Neutrophil (primary cell): ENCODE data around the gene FAM3D.

Experiments used
- H3K27ac ChIP-seq: fragments of 200-600 bp; sonication (generic); 2 replicates; pipeline ENCODE4 v1.5.1; 2016; ENCODE audit warnings: mild to moderate bottlenecking, moderate library complexity
- H3K27me3 ChIP-seq: fragments of 200-600 bp; sonication (generic); 2 replicates; pipeline ENCODE4 v1.6.0; 2016; ENCODE audit warnings: mild to moderate bottlenecking
- H3K36me3 ChIP-seq: fragments of 200-600 bp; sonication (generic); 2 replicates; pipeline ENCODE4 v1.5.1; 2017
- H3K4me1 ChIP-seq, 2 experiments: fragments of 200-600 bp in 1 of 2; sonication (generic) in 1 of 2; 1 replicate in 1 of 2; 2 replicates in 1 of 2; pipeline versions ENCODE4 v1.5.1 to v1.6.1; 2013 to 2016; ENCODE audit warnings: low read depth in 1 of 2, low read length in 1 of 2, mild to moderate bottlenecking in 1 of 2, moderate library complexity in 1 of 2; ENCODE audit not compliant: control insufficient read depth in 1 of 2, insufficient read depth in 1 of 2
- H3K4me3 ChIP-seq, 2 experiments: fragments of 200-600 bp in 1 of 2; sonication (generic) in 1 of 2; 1 replicate in 1 of 2; 2 replicates in 1 of 2; pipeline ENCODE4 v1.5.1; 2013 to 2016; ENCODE audit warnings: low read depth in 1 of 2, low read length in 1 of 2, mild to moderate bottlenecking in 1 of 2, moderate library complexity in 1 of 2
- H3K9me3 ChIP-seq: fragments of 200-600 bp; sonication (generic); 2 replicates; pipeline ENCODE4 v1.5.1; 2016
- CTCF ChIP-seq: fragments of 200-600 bp; sonication (generic); IDR thresholded peaks from 2 replicates; pipeline ENCODE4 v1.5.1; 2016; ENCODE audit warnings: antibody characterized with exemption

Gene FAM3D

GRCh38 chr3:58625196-58625824 lies 41.3 kb downstream of the FAM3D start:
- no peak overlapping the region for H3K27ac ChIP-seq
- no peaks in the 10 kb centered on the region for H3K27me3 ChIP-seq
- H3K4me1 ChIP-seq: peaks cover 0 to 3% of the 10 kb centered on the region in 2 experiments
- H3K9me3 ChIP-seq: no peaks in the 10 kb centered on the region
- no peak overlapping the region for H3K4me3 ChIP-seq
- TF ChIP-seq CTCF: no peak
- H3K36me3 ChIP-seq: no peaks in the 10 kb centered on the region

GRCh38 chr3:58624550-58624949 lies 42.0 kb downstream of the FAM3D start:
- Histone ChIP-seq H3K4me3 (no peak overlapping the region), H3K27me3 (no peaks in the 10 kb centered on the region), H3K36me3 (no peaks in the 10 kb centered on the region), H3K27ac (no peak overlapping the region), H3K9me3 (no peaks in the 10 kb centered on the region), H3K4me1 (no peaks in the 10 kb centered on the region)
- no peak for TF ChIP-seq CTCF

- TF ChIP-seq CTCF: no peak
- no peak overlapping the region for H3K27ac ChIP-seq
- H3K4me1 ChIP-seq: no peaks in the 10 kb centered on the region
- H3K9me3 ChIP-seq: no peaks in the 10 kb centered on the region
- no peaks in the 10 kb centered on the region for H3K27me3 ChIP-seq
- no peak overlapping the region for H3K4me3 ChIP-seq
- H3K36me3 ChIP-seq: no peaks in the 10 kb centered on the region
Observed at GRCh38 chr3:58623961-58624360, 42.6 kb downstream of the FAM3D start.

- Histone ChIP-seq H3K36me3 (no peaks in the 10 kb centered on the region), H3K27me3 (no peaks in the 10 kb centered on the region), H3K4me1 (no peaks in the 10 kb centered on the region), H3K9me3 (no peaks in the 10 kb centered on the region), H3K4me3 (no peak overlapping the region), H3K27ac (no peak overlapping the region)
- no peak for TF ChIP-seq CTCF
Observed at GRCh38 chr3:58623478-58623877, 43.1 kb downstream of the FAM3D start.

GRCh38 chr3:58622892-58623291 lies 43.7 kb downstream of the FAM3D start:
- TF ChIP-seq CTCF: no peak
- no peaks in the 10 kb centered on the region for H3K36me3 ChIP-seq
- no peaks in the 10 kb centered on the region for H3K27me3 ChIP-seq
- H3K4me1 ChIP-seq: no peaks in the 10 kb centered on the region
- no peaks in the 10 kb centered on the region for H3K9me3 ChIP-seq
- no peak overlapping the region for H3K4me3 ChIP-seq
- H3K27ac ChIP-seq: no peak overlapping the region
